Hematopoietic multipotent progenitor cell treated with erythropoietin and hydrocortisone succinate and interleukin-3 and kit ligand, for 8 days (in vitro differentiated cells): ENCODE measurements around the gene WDR59.
"Not testable (repeated sequence)": the region's sequence is repeated elsewhere in the genome, so short reads cannot be mapped to it uniquely, and the experiment has no call there.

Experiments
- DNase-seq: peaks from one replicate; pipeline ENCODE4 v3.0.0-alpha.2; 2015

WDR59 gene

GRCh38 chr16:75011634-75012307 lies 26.8 kb upstream of the WDR59 start:
- DNase-seq = peak; percentile 74

- no peak for DNase-seq
These were observed 25.5 kb upstream of the WDR59 start for GRCh38 chr16:75010427-75010826.

- no peak for DNase-seq
These were observed 22.5 kb upstream of the WDR59 start for GRCh38 chr16:75007443-75007842.

- DNase-seq = no peak
These were observed 20.8 kb upstream of the WDR59 start for GRCh38 chr16:75005697-75006096.

- no peak for DNase-seq
These were observed 19.5 kb upstream of the WDR59 start for GRCh38 chr16:75004460-75004859.

GRCh38 chr16:75003931-75004330 lies 19.0 kb upstream of the WDR59 start:
- no peak for DNase-seq

GRCh38 chr16:75002474-75002873 lies 17.6 kb upstream of the WDR59 start:
- DNase-seq = no peak

GRCh38 chr16:75000481-75001081 lies 15.7 kb upstream of the WDR59 start:
- DNase-seq = no peak

GRCh38 chr16:74999609-75000480 lies 14.9 kb upstream of the WDR59 start:
- DNase-seq = no peak

- no peak for DNase-seq
These were observed 14.3 kb upstream of the WDR59 start for GRCh38 chr16:74999219-74999608.

GRCh38 chr16:74998481-74999218 lies 13.7 kb upstream of the WDR59 start, which contains the start of gene ZNRF1:
Gene ZNRF1 (plus strand): TSS chr16:74999024. CDS start chr16:74999672, 648 bp downstream.
- peak; percentile 91 for DNase-seq

- DNase-seq = no peak
These were observed 12.1 kb upstream of the WDR59 start for GRCh38 chr16:74997042-74997491.

- no peak for DNase-seq
These were observed 11.1 kb upstream of the WDR59 start for GRCh38 chr16:74995986-74996385.

- peak; percentile 91 for DNase-seq
These were observed 6.9 kb upstream of the WDR59 start for GRCh38 chr16:74991593-74992403.

- no peak for DNase-seq
These were observed 6.3 kb upstream of the WDR59 start for GRCh38 chr16:74991268-74991592.

GRCh38 chr16:74990832-74991231 lies 5.9 kb upstream of the WDR59 start:
- DNase-seq = no peak

GRCh38 chr16:74989864-74990263 lies 4.9 kb upstream of the WDR59 start:
- DNase-seq = not testable (repeated sequence)

GRCh38 chr16:74987027-74987681 lies 2.2 kb upstream of the WDR59 start:
- no peak for DNase-seq

- no peak for DNase-seq
These were observed 762 bp downstream of the WDR59 start for GRCh38 chr16:74984194-74984528.

GRCh38 chr16:74982256-74982655 lies 2.7 kb downstream of the WDR59 start:
- no peak for DNase-seq

GRCh38 chr16:74975591-74975990 lies 9.3 kb downstream of the WDR59 start:
- DNase-seq = no peak

GRCh38 chr16:74973304-74973703 lies 11.6 kb downstream of the WDR59 start:
- no peak for DNase-seq
